Ureter (tissue), 1 donor: ENCODE data around the gene MMP20. TPM values are rescaled to one million over a fixed set of nuclear protein-coding genes. Genes with fewer than 3 reads are reported as not detected.

Experiments
- DNase-seq: peaks from one replicate; pipeline ENCODE4 v3.0.0-alpha.2; 2020; ENCODE audit warnings: low spot score
- total RNA-seq: library from RNA; stranded (reverse); gene quantifications from one replicate; pipeline ENCODE4 v1.2.4, GENCODE V29; 2023
- donor health status: DM: yes; HTN: yes; CAD: no.

The MMP20 gene
- total RNA-seq, 1 donor from 2014 or later: not detected

GRCh38 chr11:102559839-102560238 is 65.3 kb downstream of the MMP20 start:
- no peak for DNase-seq

- no peak for DNase-seq
These were observed 70.0 kb downstream of the MMP20 start for GRCh38 chr11:102555091-102555490.

GRCh38 chr11:102553835-102554282 is 71.3 kb downstream of the MMP20 start:
- DNase-seq: no peak

- DNase-seq: no peak
These were observed 72.5 kb downstream of the MMP20 start for GRCh38 chr11:102552447-102553194.

GRCh38 chr11:102552020-102552419 is 73.1 kb downstream of the MMP20 start:
- no peak for DNase-seq

GRCh38 chr11:102551169-102551781 is 73.9 kb downstream of the MMP20 start:
- DNase-seq: no peak

GRCh38 chr11:102546923-102547471 is 78.1 kb downstream of the MMP20 start:
- no peak for DNase-seq

- DNase-seq: no peak
These were observed 78.7 kb downstream of the MMP20 start for GRCh38 chr11:102546427-102546826.

- no peak for DNase-seq
These were observed 79.4 kb downstream of the MMP20 start for GRCh38 chr11:102545701-102546100.

GRCh38 chr11:102544594-102544993 is 80.5 kb downstream of the MMP20 start:
- no peak for DNase-seq

- no peak for DNase-seq
These were observed 85.6 kb downstream of the MMP20 start for GRCh38 chr11:102539567-102539966.

- no peak for DNase-seq
These were observed 86.2 kb downstream of the MMP20 start for GRCh38 chr11:102538932-102539331.

GRCh38 chr11:102534261-102534872 is 90.8 kb downstream of the MMP20 start:
- no peak for DNase-seq

GRCh38 chr11:102530558-102530957 is 94.6 kb downstream of the MMP20 start, which contains the start of gene MMP7:
MMP7 (minus strand) TSS chr11:102530747; CDS start chr11:102530700, 47 bp downstream.
- DNase-seq: no peak

GRCh38 chr11:102528618-102529017 is 96.5 kb downstream of the MMP20 start:
- DNase-seq: no peak

GRCh38 chr11:102527684-102528083 is 97.4 kb downstream of the MMP20 start:
- no peak for DNase-seq

GRCh38 chr11:102527041-102527440 is 98.1 kb downstream of the MMP20 start:
- DNase-seq: no peak

Other genes with a start within 250 kb of the MMP20 start
- gene TMEM123, start 172.6 kb downstream of the MMP20 start, total RNA-seq: 249 TPM
- gene MMP7, start 94.6 kb downstream of the MMP20 start, total RNA-seq: 226 TPM
- not detected for gene MMP27, start 80.4 kb upstream of the MMP20 start, total RNA-seq
- gene MMP8, start 99.6 kb upstream of the MMP20 start, total RNA-seq: not detected
- gene MMP10, start 155.3 kb upstream of the MMP20 start, total RNA-seq: not detected
- gene MMP1, start 172.8 kb upstream of the MMP20 start, total RNA-seq: 0.57 TPM
- gene MMP3, start 218.3 kb upstream of the MMP20 start, total RNA-seq: not detected
- not detected for gene MMP12, start 249.7 kb upstream of the MMP20 start, total RNA-seq